HepG2 (cell line): ENCODE results near the gene STIP1. TPM values are rescaled to one million over a fixed set of nuclear protein-coding genes. Genes with fewer than 3 reads are reported as not detected.

ENCODE experiments used
- DR1 ChIP-seq: sonication (generic); formaldehyde crosslinking; IDR thresholded peaks from 2 replicates; pipeline ENCODE4 v1.8.0; 2021; ENCODE audit warnings: mild to moderate bottlenecking, missing genetic modification reagents, inconsistent platforms
- FOSL2 ChIP-seq: sonication (generic); formaldehyde crosslinking; IDR thresholded peaks from 2 replicates; pipeline ENCODE4 v1.4.0; 2020; ENCODE audit warnings: missing genetic modification reagents
- KDM1A ChIP-seq: IDR thresholded peaks from 2 replicates; pipeline ENCODE4 v1.6.1; 2016; ENCODE audit warnings: missing compliant biosample characterization
- MEIS2 ChIP-seq: sonication (generic); formaldehyde crosslinking; IDR thresholded peaks from 2 replicates; pipeline ENCODE4 v1.9.0; 2021; ENCODE audit warnings: mild to moderate bottlenecking, missing genetic modification reagents
- ZNF124 ChIP-seq: sonication (generic); formaldehyde crosslinking; IDR thresholded peaks from 2 replicates; pipeline ENCODE4 v1.4.0; 2020; ENCODE audit warnings: missing genetic modification reagents
- ZNF33A ChIP-seq: sonication (generic); formaldehyde crosslinking; IDR thresholded peaks from 2 replicates; pipeline ENCODE4 v1.5.1; 2020; ENCODE audit warnings: missing genetic modification reagents, mild to moderate bottlenecking, moderate library complexity, borderline replicate concordance
- ZNF501 ChIP-seq: sonication (generic); formaldehyde crosslinking; IDR thresholded peaks from 2 replicates; pipeline ENCODE4 v1.5.1; 2020; ENCODE audit warnings: mild to moderate bottlenecking, moderate library complexity, missing genetic modification reagents
- ZNF75D ChIP-seq: sonication (generic); formaldehyde crosslinking; IDR thresholded peaks from 2 replicates; pipeline ENCODE4 v1.8.1; 2023; ENCODE audit warnings: missing genetic modification reagents, mild to moderate bottlenecking, borderline replicate concordance
- ZNF781 ChIP-seq: sonication (generic); formaldehyde crosslinking; IDR thresholded peaks from 2 replicates; pipeline ENCODE4 v1.5.1; 2020; ENCODE audit warnings: borderline replicate concordance, mild to moderate bottlenecking, missing genetic modification reagents; ENCODE audit errors: not compliant biosample characterization
- ZNF841 ChIP-seq: sonication (generic); formaldehyde crosslinking; IDR thresholded peaks from 2 replicates; pipeline ENCODE4 v1.8.1; 2023; ENCODE audit warnings: missing genetic modification reagents, borderline replicate concordance
- polyA plus RNA-seq, 8 experiments: library from polyadenylated mRNA; depleted of rRNA in 3 of 8; stranded (reverse) in 7 of 8; unstranded in 1 of 8; fragments of >200 nt; fragmentation: Illumina TruSeq in 4 of 8; extraction: Trizol in 4 of 8; gene quantifications; 2 replicates each; pipeline versions ENCODE4 v1.2.1 to v1.2.3, GENCODE V29; 2011 to 2016; ENCODE audit warnings: low read depth in 4 of 8, missing spikeins in 1 of 8, mixed read lengths in 1 of 8; ENCODE audit not compliant: insufficient read depth in 1 of 8
- total RNA-seq, 5 experiments: library from RNA; depleted of rRNA; stranded (reverse); fragments of >200 nt; fragmentation: Illumina TruSeq; extraction: Trizol; gene quantifications; 2 replicates each; pipeline ENCODE4 v1.2.3, GENCODE V29; 2016; ENCODE audit warnings: low read depth in 1 of 5
- TF ChIP-seq, protein P1 (sequence below): sonication (generic); formaldehyde crosslinking; IDR thresholded peaks from 2 replicates; pipeline ENCODE4 v1.4.0; 2020; ENCODE audit warnings: missing genetic modification reagents
- TF ChIP-seq, protein P2 (sequence below), 2 experiments: fragments of 450-650 bp in 1 of 2; sonication (generic) in 1 of 2; formaldehyde crosslinking in 1 of 2; IDR thresholded peaks; 2 replicates each; pipeline versions ENCODE4 v1.6.1 to v1.8.0; 2016 to 2022; ENCODE audit warnings: antibody characterized with exemption in 1 of 2, mild to moderate bottlenecking in 1 of 2, missing genetic modification reagents in 1 of 2
- TF ChIP-seq, protein P3 (sequence below): sonication (generic); formaldehyde crosslinking; IDR thresholded peaks from 2 replicates; pipeline ENCODE4 v1.8.1; 2023; ENCODE audit warnings: mild to moderate bottlenecking, missing genetic modification reagents

STIP1 gene
- total and polyA plus RNA-seq, 2 of the 13 experiments (the other 11 are each of a cell fraction or from before 2014, with no cell fraction given) = 81.1 to 217 TPM

DNA sequence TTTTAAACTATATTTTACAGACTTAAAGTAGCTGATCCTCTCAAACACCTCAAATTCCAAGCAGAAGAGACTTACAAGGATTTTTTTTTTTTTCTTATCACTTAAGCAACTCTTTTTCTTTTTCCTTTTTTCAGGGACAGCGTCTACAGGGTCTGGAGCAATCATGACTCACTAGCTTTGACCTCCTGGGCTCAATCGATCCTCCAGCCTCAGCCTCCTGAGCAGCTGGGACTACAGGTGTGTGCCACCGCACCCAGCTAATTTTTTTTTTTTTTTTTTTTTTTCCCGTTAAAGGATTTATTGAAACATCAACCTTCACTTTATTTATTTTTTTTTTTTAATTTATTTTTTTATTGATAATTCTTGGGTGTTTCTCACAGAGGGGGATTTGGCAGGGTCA is 15.6 kb upstream of the STIP1 start (continued):
- TF ChIP-seq, protein P1, sequence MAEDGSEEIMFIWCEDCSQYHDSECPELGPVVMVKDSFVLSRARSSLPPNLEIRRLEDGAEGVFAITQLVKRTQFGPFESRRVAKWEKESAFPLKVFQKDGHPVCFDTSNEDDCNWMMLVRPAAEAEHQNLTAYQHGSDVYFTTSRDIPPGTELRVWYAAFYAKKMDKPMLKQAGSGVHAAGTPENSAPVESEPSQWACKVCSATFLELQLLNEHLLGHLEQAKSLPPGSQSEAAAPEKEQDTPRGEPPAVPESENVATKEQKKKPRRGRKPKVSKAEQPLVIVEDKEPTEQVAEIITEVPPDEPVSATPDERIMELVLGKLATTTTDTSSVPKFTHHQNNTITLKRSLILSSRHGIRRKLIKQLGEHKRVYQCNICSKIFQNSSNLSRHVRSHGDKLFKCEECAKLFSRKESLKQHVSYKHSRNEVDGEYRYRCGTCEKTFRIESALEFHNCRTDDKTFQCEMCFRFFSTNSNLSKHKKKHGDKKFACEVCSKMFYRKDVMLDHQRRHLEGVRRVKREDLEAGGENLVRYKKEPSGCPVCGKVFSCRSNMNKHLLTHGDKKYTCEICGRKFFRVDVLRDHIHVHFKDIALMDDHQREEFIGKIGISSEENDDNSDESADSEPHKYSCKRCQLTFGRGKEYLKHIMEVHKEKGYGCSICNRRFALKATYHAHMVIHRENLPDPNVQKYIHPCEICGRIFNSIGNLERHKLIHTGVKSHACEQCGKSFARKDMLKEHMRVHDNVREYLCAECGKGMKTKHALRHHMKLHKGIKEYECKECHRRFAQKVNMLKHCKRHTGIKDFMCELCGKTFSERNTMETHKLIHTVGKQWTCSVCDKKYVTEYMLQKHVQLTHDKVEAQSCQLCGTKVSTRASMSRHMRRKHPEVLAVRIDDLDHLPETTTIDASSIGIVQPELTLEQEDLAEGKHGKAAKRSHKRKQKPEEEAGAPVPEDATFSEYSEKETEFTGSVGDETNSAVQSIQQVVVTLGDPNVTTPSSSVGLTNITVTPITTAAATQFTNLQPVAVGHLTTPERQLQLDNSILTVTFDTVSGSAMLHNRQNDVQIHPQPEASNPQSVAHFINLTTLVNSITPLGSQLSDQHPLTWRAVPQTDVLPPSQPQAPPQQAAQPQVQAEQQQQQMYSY = no peak
- TF ChIP-seq ZNF124 (CRISPR knock-in tag) (no peak), MEIS2 (no peak), ZNF841 (no peak), KDM1A (CRISPR knock-in tag) (0 out of 2 replicates have a peak, but pooled peaks have one; percentile 49), ZNF501 (no peak), DR1 (CRISPR knock-in tag) (no peak), ZNF781 (no peak), ZNF75D (CRISPR knock-in tag) (no peak), FOSL2 (CRISPR knock-in tag) (peak; percentile 73), ZNF33A (CRISPR knock-in tag) (no peak)
- TF ChIP-seq, protein P2, sequence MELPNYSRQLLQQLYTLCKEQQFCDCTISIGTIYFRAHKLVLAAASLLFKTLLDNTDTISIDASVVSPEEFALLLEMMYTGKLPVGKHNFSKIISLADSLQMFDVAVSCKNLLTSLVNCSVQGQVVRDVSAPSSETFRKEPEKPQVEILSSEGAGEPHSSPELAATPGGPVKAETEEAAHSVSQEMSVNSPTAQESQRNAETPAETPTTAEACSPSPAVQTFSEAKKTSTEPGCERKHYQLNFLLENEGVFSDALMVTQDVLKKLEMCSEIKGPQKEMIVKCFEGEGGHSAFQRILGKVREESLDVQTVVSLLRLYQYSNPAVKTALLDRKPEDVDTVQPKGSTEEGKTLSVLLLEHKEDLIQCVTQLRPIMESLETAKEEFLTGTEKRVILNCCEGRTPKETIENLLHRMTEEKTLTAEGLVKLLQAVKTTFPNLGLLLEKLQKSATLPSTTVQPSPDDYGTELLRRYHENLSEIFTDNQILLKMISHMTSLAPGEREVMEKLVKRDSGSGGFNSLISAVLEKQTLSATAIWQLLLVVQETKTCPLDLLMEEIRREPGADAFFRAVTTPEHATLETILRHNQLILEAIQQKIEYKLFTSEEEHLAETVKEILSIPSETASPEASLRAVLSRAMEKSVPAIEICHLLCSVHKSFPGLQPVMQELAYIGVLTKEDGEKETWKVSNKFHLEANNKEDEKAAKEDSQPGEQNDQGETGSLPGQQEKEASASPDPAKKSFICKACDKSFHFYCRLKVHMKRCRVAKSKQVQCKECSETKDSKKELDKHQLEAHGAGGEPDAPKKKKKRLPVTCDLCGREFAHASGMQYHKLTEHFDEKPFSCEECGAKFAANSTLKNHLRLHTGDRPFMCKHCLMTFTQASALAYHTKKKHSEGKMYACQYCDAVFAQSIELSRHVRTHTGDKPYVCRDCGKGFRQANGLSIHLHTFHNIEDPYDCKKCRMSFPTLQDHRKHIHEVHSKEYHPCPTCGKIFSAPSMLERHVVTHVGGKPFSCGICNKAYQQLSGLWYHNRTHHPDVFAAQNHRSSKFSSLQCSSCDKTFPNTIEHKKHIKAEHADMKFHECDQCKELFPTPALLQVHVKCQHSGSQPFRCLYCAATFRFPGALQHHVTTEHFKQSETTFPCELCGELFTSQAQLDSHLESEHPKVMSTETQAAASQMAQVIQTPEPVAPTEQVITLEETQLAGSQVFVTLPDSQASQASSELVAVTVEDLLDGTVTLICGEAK (IDR thresholded peaks at IDR 0.05) = peak; percentile 70
- TF ChIP-seq, protein P2 (CRISPR knock-in tag; IDR thresholded peaks at IDR 0.05) = no peak
- TF ChIP-seq, protein P3, sequence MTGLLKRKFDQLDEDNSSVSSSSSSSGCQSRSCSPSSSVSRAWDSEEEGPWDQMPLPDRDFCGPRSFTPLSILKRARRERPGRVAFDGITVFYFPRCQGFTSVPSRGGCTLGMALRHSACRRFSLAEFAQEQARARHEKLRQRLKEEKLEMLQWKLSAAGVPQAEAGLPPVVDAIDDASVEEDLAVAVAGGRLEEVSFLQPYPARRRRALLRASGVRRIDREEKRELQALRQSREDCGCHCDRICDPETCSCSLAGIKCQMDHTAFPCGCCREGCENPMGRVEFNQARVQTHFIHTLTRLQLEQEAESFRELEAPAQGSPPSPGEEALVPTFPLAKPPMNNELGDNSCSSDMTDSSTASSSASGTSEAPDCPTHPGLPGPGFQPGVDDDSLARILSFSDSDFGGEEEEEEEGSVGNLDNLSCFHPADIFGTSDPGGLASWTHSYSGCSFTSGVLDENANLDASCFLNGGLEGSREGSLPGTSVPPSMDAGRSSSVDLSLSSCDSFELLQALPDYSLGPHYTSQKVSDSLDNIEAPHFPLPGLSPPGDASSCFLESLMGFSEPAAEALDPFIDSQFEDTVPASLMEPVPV (CRISPR knock-in tag) = no peak
